ENCODE results near the gene TMEM86B. TPM values are rescaled to one million over a fixed set of nuclear protein-coding genes. Genes with fewer than 3 reads are reported as not detected.

Gene TMEM86B
- total and polyA plus RNA-seq, 2 experiments from 2014 or later, result 1.1 to 3.2 TPM

DNA sequence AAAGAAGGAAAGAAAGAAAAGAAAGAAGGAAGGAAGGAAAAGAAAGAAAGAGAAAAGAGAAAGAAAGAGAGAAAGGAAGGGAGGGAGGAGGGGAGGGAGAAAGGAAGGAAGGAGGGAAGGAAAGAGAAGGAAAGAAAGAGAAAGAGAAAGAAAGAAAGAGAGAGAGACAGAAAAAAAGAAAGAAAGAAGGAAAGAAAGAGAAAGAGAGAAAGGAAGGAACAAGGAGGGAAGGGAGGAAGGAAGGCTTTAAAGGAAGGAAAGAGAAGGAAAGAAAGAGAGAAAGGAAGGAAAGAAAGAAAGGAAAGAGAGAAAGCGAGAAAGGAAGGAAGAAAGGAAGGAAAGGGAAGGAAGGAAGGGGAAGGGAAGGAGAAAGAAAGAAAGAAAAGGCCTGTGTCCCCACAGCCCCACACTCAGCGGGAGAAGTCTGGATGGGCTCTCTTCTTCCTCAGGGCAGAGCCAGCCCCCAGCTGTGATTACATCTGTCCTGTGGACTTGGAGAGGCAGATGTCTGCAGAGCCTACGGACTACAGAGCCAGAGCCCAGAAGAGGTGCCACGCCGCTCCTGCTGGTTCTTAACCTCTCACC is 28.9 kb downstream of the TMEM86B start (continued):
- TF ChIP-seq, protein P1, sequence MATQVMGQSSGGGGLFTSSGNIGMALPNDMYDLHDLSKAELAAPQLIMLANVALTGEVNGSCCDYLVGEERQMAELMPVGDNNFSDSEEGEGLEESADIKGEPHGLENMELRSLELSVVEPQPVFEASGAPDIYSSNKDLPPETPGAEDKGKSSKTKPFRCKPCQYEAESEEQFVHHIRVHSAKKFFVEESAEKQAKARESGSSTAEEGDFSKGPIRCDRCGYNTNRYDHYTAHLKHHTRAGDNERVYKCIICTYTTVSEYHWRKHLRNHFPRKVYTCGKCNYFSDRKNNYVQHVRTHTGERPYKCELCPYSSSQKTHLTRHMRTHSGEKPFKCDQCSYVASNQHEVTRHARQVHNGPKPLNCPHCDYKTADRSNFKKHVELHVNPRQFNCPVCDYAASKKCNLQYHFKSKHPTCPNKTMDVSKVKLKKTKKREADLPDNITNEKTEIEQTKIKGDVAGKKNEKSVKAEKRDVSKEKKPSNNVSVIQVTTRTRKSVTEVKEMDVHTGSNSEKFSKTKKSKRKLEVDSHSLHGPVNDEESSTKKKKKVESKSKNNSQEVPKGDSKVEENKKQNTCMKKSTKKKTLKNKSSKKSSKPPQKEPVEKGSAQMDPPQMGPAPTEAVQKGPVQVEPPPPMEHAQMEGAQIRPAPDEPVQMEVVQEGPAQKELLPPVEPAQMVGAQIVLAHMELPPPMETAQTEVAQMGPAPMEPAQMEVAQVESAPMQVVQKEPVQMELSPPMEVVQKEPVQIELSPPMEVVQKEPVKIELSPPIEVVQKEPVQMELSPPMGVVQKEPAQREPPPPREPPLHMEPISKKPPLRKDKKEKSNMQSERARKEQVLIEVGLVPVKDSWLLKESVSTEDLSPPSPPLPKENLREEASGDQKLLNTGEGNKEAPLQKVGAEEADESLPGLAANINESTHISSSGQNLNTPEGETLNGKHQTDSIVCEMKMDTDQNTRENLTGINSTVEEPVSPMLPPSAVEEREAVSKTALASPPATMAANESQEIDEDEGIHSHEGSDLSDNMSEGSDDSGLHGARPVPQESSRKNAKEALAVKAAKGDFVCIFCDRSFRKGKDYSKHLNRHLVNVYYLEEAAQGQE (IDR thresholded peaks at IDR 0.05; ENCODE audit: unreplicated experiment), result no peak

DNA sequence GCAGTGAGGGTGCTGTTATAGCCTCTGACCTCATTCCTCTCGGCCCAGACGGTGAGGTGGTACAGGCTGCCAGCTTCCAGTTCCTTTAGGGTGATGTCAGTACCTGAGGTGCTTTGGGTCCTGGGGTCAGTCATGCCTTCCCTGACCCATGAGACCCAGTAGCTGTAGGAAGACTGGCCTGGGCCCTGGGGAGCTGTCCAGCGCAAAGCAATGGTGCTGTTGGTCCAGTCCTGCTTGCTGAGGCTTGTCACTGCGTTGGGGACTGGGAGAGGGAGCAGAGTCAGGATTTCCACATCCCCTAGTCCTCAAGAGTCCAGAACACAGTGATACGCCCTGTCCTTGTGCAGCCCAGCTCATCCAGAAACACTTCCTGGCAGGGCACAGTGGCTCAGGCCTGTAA is 29.9 kb downstream of the TMEM86B start:
- no peak for TF ChIP-seq JUNB (IDR thresholded peaks at IDR 0.05; ENCODE audit: unreplicated experiment)
- TF ChIP-seq, protein P1 (IDR thresholded peaks at IDR 0.05; ENCODE audit: unreplicated experiment), result peak; percentile 73
- H3K27ac ChIP-seq (ENCODE audit: low read depth), result no peak overlapping the region
- DNase-seq (ENCODE audit: low spot score), result no peak
- H3K36me3 ChIP-seq (ENCODE audit: insufficient read depth), result no peaks in the 10 kb centered on the region
- H3K4me2 ChIP-seq, result no peak overlapping the region
- peak; percentile 63 for ATAC-seq
- no peaks in the 10 kb centered on the region for H3F3A ChIP-seq (replicated peaks; ENCODE audit: low read depth)
- no peaks in the 10 kb centered on the region; the same call in 2 of the 3 replicates for H3K36me3 Mint-ChIP-seq (ENCODE audit: low read depth)
- no peak overlapping the region for H3K4me3 Mint-ChIP-seq
- H3K9me3 Mint-ChIP-seq, result no peaks in the 10 kb centered on the region
- H3K27me3 ChIP-seq (ENCODE audit: insufficient read depth), result no peaks in the 10 kb centered on the region
- peaks cover 9% of the 10 kb centered on the region for H3K27me3 Mint-ChIP-seq (ENCODE audit: insufficient read depth, low read depth, poor library complexity)
- no peak overlapping the region for H3K27ac Mint-ChIP-seq
- no peaks in the 10 kb centered on the region for H3K4me1 Mint-ChIP-seq
- no peaks in the 10 kb centered on the region for H3K4me1 ChIP-seq (ENCODE audit: insufficient read depth)
- no peak overlapping the region for H3K4me3 ChIP-seq
- H2AFZ ChIP-seq, result no peak overlapping the region
- peaks cover 7% of the 10 kb centered on the region; the same call in 1 of the 2 replicates for H3K9me2 ChIP-seq (ENCODE audit: insufficient read depth)
- no peaks in the 10 kb centered on the region for H3K79me2 ChIP-seq (replicated peaks; ENCODE audit: insufficient read depth)
- no peaks in the 10 kb centered on the region for H4K20me1 ChIP-seq (replicated peaks; ENCODE audit: insufficient read depth)

DNA sequence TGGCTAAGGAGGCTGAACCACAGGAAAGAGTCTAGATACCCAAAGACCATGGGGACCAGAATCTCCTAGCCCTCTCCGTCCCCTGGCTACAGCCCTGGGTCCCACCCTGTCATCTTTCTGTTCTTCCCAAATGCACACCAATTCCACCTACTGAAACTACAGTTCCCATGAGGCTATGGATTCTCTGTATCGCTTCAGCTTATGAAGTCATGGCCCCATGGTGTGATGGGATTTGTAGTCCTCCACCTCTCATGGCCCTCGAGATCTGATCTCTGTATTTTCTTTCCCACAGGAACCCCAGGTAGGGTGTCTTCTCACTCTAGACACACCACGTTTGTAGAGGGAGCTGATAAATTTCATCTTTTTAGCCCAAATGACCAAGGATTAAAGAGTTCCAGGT is 31.0 kb downstream of the TMEM86B start:
- ATAC-seq (peak; percentile 70), DNase-seq (ENCODE audit: low spot score) (peak; percentile 67)
- Mint-ChIP-seq H3K36me3 (ENCODE audit: low read depth) (no peaks in the 10 kb centered on the region; the same call in 2 of the 3 replicates), H3K4me3 (no peak overlapping the region; the same call in 2 of the 3 replicates), H3K27me3 (ENCODE audit: insufficient read depth, low read depth, poor library complexity) (peaks cover 12% of the 10 kb centered on the region), H3K27ac (no peak overlapping the region), H3K9me3 (no peaks in the 10 kb centered on the region), H3K4me1 (no peaks in the 10 kb centered on the region)
- H3K27me3 ChIP-seq (ENCODE audit: insufficient read depth), result no peaks in the 10 kb centered on the region
- no peaks in the 10 kb centered on the region for H3F3A ChIP-seq (replicated peaks; ENCODE audit: low read depth)
- no peaks in the 10 kb centered on the region for H4K20me1 ChIP-seq (replicated peaks; ENCODE audit: insufficient read depth)
- H3K9me2 ChIP-seq (ENCODE audit: insufficient read depth), result peaks cover 7% of the 10 kb centered on the region; the same call in 1 of the 2 replicates
- no peak overlapping the region for H3K4me2 ChIP-seq
- H3K36me3 ChIP-seq (ENCODE audit: insufficient read depth), result no peaks in the 10 kb centered on the region
- no peak overlapping the region for H2AFZ ChIP-seq
- no peaks in the 10 kb centered on the region for H3K79me2 ChIP-seq (replicated peaks; ENCODE audit: insufficient read depth)
- no peaks in the 10 kb centered on the region for H3K4me1 ChIP-seq (ENCODE audit: insufficient read depth)
- no peak overlapping the region for H3K4me3 ChIP-seq
- H3K27ac ChIP-seq (ENCODE audit: low read depth), result no peak overlapping the region
- TF ChIP-seq, protein P2, sequence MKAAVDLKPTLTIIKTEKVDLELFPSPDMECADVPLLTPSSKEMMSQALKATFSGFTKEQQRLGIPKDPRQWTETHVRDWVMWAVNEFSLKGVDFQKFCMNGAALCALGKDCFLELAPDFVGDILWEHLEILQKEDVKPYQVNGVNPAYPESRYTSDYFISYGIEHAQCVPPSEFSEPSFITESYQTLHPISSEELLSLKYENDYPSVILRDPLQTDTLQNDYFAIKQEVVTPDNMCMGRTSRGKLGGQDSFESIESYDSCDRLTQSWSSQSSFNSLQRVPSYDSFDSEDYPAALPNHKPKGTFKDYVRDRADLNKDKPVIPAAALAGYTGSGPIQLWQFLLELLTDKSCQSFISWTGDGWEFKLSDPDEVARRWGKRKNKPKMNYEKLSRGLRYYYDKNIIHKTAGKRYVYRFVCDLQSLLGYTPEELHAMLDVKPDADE (IDR thresholded peaks at IDR 0.05), result peak; percentile 95
- TF ChIP-seq, protein P3, sequence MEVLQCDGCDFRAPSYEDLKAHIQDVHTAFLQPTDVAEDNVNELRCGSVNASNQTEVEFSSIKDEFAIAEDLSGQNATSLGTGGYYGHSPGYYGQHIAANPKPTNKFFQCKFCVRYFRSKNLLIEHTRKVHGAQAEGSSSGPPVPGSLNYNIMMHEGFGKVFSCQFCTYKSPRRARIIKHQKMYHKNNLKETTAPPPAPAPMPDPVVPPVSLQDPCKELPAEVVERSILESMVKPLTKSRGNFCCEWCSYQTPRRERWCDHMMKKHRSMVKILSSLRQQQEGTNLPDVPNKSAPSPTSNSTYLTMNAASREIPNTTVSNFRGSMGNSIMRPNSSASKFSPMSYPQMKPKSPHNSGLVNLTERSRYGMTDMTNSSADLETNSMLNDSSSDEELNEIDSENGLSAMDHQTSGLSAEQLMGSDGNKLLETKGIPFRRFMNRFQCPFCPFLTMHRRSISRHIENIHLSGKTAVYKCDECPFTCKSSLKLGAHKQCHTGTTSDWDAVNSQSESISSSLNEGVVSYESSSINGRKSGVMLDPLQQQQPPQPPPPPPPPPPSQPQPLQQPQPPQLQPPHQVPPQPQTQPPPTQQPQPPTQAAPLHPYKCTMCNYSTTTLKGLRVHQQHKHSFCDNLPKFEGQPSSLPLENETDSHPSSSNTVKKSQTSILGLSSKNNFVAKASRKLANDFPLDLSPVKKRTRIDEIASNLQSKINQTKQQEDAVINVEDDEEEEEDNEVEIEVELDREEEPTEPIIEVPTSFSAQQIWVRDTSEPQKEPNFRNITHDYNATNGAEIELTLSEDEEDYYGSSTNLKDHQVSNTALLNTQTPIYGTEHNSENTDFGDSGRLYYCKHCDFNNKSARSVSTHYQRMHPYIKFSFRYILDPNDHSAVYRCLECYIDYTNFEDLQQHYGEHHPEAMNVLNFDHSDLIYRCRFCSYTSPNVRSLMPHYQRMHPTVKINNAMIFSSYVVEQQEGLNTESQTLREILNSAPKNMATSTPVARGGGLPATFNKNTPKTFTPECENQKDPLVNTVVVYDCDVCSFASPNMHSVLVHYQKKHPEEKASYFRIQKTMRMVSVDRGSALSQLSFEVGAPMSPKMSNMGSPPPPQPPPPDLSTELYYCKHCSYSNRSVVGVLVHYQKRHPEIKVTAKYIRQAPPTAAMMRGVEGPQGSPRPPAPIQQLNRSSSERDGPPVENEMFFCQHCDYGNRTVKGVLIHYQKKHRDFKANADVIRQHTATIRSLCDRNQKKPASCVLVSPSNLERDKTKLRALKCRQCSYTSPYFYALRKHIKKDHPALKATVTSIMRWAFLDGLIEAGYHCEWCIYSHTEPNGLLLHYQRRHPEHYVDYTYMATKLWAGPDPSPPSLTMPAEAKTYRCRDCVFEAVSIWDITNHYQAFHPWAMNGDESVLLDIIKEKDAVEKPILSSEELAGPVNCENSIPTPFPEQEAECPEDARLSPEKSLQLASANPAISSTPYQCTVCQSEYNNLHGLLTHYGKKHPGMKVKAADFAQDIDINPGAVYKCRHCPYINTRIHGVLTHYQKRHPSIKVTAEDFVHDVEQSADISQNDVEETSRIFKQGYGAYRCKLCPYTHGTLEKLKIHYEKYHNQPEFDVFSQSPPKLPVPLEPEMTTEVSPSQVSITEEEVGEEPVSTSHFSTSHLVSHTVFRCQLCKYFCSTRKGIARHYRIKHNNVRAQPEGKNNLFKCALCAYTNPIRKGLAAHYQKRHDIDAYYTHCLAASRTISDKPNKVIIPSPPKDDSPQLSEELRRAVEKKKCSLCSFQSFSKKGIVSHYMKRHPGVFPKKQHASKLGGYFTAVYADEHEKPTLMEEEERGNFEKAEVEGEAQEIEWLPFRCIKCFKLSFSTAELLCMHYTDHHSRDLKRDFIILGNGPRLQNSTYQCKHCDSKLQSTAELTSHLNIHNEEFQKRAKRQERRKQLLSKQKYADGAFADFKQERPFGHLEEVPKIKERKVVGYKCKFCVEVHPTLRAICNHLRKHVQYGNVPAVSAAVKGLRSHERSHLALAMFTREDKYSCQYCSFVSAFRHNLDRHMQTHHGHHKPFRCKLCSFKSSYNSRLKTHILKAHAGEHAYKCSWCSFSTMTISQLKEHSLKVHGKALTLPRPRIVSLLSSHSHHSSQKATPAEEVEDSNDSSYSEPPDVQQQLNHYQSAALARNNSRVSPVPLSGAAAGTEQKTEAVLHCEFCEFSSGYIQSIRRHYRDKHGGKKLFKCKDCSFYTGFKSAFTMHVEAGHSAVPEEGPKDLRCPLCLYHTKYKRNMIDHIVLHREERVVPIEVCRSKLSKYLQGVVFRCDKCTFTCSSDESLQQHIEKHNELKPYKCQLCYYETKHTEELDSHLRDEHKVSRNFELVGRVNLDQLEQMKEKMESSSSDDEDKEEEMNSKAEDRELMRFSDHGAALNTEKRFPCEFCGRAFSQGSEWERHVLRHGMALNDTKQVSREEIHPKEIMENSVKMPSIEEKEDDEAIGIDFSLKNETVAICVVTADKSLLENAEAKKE (CRISPR knock-in tag; IDR thresholded peaks at IDR 0.05), result no peak

Data from GM23338 (cell line).